Femur (tissue), 1 donor: ENCODE measurements around the gene SGSH.
"Not testable (repeated sequence)": the region's sequence is repeated elsewhere in the genome, so short reads cannot be mapped to it uniquely, and the experiment has no call there.

Experiments used
- DNase-seq: peaks from one replicate; pipeline ENCODE4 v3.0.0-alpha.2; 2017

The SGSH gene

DNA sequence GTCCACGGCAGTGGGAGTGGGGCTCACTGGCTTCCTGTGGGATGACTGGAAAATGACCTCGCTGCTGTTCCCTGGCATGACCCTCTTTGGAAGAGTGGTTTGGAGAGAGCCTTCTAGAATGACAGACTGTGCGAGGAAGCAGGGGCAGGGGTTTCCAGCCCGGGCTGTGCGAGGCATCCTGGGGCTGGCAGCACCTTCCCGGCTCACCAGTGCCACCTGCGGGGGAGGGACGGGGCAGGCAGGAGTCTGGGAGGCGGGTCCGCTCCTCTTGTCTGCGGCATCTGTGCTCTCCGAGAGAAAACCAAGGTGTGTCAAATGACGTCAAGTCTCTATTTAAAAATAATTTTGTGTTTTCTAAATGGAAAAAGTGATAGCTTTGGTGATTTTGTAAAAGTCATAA lies 32.7 kb upstream of the SGSH start:
- no peak for DNase-seq

DNA sequence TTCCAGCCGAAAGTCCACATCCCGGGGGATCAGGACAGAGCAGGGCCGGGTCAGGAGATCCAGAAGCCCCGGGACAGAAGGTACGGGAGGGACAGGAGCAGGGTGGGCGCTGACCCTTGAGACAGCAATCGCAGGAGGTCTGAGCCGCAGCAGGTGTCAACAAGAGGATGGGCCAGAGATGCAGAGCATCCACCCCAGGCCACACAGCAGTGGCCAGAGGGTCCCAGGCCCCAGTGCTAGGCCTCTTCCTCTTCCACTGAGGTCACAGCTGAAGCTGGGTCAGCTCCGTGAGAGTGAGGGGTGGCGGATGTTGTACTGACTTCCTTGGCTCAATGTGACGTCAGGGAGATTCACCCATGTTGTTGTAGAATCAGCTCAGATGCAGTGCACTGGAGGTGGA lies 31.8 kb upstream of the SGSH start:
- no peak for DNase-seq

DNA sequence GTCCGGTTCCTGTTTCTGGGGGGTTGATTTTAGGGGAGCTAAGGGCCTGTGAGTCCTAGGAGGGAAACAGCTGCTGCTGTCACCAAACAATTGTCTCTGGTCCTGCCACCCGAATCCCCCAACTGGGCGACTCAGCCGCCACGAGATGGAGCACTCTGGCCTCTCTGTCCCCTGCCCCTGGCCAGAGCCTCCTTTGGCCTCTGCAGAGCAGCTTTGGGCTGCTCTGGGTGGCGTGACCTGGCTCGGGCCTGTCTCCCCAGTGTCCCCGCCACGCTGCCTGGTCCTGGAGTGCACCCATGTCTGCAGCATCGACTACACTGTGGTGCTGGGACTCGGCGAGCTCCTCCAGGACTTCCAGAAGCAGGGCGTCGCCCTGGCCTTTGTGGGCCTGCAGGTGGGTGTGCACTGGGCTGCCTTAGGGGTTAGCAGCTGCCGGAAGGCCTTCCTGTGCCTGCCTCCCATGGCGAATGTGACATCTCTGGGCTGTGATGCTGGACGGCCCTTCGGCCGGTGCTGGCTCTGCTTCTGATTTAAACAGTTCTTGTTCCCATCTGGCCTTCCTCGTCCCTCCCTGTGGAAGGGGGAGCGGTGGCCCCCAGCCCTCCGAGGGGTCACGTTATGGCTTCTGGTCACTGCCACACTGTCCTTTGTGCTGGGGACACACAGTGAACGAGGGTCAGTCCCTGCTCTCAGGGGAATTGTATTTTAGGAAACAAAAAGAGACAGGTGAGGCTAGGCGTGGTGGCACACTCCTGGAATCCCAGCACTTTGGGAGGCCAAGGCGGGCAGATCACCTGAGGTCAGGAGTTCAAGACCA lies 29.0 kb upstream of the SGSH start:
- DNase-seq = no peak

DNA sequence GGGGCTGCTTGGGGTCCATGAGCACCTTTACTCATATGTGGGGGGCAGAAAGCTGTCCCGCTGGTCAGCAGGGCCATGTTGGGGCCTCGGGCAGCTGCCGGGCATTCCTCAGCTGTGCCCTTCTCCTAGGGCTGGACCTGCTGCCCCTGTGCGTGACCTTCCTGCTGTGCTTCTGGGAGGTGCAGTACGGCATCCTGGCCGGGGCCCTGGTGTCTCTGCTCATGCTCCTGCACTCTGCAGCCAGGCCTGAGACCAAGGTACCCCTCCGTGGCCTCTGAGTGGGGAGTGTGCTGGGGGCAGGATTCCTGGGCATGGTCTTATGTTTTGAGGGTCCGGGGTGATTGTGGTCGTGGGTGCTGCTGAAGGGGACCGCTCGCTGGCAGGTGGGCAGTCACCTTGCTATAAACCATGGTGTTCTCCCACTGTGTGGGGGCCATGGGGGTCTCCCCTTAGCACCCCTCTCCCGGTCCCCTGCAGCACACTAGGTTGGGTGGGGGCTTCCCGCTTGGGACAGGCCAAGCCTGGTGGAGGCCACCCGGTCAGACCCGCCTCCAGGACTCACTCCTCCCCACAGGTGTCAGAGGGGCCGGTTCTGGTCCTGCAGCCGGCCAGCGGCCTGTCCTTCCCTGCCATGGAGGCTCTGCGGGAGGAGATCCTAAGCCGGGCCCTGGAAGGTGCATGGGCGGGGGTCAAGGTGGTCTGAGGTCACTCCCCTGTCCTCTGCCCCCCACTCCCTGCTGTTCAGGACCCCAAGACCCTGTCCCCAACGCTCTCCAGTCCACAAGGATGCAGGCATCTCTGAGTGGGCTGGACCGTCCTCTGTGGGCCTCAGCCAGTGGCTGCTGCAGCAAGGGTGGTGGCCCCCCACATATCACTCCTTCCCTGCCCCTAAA lies 28.1 kb upstream of the SGSH start:
- DNase-seq = no peak

DNA sequence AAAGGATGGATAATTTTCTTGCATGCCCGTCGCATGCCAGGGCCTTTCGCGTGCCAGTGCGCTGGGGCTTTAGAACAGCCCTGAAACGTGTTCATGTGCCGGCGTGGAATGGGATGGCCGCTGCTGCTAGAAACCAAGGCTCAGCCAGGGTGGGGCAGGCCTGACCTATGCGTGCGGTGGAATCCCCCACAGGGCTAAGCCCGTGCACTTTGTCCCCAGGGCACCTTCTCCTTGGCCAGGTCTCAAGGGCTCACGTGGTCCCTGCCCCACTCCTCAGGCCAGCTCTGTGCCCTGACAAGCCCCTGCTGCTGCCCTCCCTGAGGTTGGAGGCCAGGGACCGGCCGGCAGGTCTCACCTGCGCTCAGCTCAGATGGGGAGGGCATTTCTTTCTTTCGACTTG lies 27.4 kb upstream of the SGSH start:
- DNase-seq = no peak

DNA sequence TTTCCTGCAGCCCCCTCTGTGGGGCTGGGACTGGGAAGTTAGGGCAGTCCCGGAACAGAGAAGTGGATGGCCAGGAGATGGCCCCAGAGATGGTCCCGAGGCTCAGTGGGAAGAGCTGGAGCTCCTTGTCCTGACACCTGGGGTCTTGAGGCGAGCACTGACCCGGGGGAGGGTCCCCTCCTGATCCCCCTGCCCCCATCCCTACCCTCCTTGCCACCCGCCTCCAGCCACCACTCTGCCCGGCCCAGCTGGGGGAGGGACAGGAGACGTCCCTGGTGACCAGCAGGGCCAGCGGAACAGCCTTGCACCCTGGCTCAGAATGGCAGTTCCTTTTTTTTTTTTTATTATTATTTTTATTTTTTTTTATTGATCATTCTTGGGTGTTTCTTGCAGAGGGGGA lies 26.6 kb upstream of the SGSH start:
- DNase-seq = no peak

DNA sequence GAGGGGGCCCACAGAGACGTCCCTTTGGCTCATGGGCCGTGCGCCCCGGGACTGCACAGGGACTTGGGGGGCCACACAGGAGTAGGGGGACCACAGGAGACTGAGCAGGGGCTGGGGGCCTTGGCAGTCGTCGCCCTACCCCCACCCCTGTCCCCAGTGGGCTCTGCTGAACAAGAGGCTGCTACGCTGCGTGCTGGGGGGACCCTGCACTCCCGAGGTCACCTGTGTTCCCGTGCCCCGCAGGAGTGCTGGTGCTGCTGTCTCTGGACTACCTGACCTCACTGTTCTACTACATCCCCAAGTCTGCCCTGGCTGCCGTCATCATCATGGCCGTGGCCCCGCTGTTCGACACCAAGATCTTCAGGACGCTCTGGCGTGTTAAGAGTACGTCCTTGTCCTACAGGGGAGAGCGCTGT lies 26.1 kb upstream of the SGSH start:
- no peak for DNase-seq

DNA sequence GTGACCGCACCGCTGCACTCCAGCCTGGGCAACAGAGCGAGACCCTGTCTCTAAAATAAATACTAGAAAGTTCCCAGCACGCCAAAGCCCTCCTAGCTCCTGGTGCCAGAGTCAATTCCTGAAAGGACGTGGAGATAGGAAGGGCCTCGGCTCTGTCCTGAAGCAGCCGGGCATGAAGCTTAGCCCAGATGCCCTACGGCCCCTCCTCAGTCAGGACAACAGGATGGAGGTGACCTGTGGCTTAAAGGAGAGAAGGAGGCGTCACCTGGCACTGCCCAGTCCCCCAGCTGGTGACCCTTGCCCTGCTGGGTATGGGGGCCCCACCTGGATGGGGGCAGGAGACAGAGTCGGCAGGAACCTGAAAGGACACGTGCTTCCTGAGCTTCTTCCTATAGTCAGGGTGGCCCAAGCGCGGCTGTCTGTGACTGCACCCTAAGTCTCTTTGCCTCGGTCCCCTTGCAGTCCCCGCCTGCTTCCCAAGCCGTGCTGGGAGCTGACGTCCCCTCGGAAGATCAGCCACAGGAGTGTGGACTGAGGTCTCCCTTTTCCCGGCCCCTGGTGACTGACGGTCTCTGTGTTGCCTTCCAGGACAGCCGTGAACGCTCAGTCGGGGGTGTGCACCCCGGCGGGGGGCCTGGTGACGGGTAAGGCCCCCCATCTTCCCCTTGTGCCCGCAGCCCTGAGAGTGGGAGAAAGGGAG lies 25.6 kb upstream of the SGSH start:
- no peak for DNase-seq

DNA sequence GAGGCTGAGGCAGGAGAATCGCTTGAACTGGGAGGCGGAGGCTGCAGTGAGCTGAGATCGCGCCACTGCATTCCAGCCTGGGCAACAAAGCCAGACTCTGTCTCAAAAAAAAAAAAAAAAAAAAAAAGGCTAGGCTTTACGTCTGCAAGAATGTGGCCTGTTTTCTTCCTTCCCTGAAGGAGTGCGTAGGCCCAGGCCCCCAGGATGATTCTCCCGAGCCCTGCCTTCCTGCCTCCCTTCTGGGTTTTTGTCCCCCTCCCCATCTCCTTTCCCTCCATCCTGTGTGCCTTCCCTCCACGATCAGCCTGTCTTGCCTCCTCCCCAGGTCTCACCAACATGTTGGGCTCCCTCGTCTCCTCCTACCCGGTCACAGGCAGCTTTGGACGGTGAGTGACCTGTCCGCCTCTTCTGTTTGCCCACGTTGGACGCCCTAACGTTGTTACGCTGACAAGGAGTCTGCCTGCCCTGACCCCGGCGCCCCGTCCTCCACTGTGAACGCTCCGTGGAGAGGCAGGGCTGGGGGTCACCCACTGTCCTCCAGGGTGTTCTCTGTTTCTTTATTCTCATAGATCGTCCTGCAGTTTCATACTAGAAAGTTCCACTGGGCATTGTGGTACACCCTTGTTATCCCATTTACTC lies 24.9 kb upstream of the SGSH start:
- DNase-seq = no peak

DNA sequence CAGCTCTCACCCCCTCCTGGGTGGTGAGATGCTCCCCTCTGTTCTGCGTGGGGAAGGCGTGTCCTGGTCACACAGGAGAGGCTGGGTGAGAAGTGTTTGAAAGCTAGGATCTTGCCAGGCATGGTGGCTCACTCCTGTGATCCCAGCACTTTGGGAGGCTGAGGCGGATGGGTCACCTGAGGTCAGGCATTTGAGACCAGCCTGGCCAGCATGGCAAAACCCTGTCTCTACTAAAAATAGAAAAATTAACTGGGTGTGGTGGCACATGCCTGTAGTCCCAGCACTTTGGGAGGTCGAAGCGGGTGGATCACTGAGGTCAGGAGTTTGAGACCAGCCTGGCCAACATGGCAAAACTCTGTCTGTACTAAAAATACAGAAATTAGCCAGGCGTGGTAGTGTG lies 24.3 kb upstream of the SGSH start:
- not testable (repeated sequence) for DNase-seq

DNA sequence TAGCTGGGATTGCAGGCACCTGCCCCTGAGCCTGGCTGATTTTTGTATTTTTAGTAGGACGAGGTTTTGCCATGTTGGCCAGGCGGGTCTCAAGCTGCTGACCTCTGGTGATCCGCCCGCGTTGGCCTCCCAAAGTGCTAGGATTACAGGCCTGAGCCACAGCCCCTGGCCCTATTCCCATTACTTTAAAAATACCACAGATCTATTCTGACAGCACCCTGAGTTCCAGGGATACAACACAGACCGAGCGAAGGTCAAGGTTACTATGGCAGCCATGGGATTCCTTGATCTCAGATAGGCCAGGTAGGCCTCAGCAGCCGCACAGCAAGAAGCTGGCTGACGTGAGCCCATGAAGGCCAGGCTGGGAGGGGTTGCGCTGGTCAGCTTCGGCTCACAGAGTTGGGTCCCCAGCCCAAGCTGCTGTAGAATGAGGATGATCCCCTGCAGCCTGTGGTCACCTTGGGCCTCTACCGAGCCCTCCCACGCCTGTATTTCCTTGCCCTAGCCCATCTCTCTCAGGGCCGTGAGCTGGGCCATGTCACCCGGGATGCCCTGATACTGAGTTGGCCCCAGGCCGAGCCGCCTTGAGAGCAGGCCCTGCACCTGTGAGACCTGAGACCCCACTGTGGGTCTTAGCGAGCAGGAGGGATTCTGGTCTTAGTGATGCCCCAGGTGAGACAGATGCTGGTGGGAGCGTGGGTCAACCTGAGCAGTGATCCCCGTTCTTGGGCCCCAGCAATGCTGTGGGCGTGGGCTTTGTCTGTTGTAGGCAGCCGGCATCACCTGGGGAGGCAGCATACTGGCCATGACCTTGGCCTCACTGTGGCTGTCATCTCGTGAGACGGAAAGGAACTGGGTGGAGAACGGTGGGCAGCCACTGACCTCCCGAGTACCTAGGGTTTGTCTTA lies 23.6 kb upstream of the SGSH start:
- no peak for DNase-seq

DNA sequence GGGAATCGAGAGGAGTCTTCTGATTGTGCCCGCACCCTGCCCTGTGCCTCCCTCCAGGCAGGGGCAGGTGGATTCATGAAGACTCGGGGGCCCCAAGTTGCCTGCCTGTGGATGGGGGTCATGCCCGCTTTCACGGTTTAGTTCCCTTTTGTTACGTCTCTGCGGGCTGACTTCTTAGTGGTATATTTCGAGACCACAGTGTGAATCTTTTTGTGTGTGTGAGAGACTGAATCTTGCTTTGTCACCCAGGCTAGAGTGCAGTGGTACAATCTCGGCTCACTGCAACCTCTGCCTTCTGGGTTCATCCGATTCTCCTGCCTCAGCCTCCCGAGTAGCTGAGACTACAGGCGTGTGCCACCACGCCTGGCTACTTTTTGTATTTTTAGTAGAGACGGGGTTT lies 22.4 kb upstream of the SGSH start:
- no peak for DNase-seq

DNA sequence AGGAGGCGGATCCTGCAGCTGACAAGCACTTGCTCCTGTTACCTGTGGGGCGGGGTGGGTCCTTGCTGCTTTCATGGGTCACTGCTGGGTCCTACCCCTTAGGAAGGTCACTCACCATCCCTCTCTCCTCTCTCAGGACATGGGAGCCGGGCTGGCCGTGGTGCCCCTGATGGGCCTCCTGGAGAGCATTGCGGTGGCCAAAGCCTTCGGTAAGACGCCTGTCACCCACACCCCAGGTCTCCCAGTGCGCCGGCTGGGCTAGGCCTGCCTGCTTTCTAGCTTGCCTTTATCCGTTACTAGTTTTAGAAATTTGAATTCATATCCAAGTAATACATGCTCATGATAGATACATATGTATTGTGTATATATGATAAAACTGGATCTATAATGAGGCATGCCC lies 17.3 kb upstream of the SGSH start:
- DNase-seq = no peak

DNA sequence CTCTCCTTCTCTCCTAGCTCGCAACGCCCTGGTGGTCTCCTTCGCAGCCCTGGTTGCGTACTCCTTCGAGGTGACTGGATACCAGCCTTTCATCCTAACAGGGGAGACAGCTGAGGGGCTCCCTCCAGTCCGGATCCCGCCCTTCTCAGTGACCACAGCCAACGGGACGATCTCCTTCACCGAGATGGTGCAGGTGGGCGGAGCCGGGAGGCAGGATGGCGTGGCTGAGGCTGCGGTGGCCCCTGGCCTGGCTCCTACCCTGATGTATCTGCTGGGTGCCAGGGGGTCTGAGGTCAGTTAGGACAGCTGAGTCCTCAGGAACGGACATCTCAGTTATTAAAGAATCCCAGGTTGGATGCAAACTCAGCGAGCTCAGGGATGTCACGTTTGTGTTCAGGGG lies 16.8 kb upstream of the SGSH start:
- DNase-seq = no peak

DNA sequence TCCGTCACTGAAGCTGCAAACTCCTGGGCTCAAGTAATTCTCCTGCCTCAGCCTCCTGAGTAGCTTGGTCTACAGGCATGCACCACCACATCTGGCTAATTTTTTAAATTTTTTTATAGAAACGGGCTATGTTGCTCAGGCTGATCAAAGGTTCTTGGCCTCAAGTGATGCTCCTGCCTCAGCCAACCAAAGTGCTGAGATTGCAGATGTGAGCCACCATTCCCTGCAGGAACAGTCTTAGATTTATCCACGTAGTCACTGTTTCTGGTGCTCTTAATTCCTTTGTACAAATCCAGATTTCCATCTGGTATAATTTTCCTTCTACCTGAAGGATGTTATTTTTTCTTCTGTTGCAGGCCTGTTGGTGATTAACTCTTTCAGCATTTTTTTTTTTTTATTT lies 13.1 kb upstream of the SGSH start:
- DNase-seq = no peak

DNA sequence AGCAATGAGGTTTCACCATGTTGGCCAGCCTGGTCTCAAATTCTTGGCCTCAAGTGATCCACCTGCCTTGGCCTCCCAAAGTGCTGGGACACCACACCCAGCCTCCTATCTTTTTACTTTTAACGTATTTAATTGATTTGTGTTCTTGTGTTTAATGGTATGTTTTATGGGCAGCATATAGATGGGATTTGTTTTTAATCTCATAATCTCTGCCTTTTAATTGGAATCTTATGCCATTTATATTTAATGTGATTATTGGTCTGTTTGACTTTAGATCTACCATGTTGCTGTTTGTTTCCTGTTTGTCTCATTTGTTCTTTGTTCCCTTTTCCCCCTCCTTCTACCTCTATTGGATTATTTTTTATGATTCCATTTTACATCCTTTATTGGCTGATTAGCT lies 12.3 kb upstream of the SGSH start:
- DNase-seq = no peak

DNA sequence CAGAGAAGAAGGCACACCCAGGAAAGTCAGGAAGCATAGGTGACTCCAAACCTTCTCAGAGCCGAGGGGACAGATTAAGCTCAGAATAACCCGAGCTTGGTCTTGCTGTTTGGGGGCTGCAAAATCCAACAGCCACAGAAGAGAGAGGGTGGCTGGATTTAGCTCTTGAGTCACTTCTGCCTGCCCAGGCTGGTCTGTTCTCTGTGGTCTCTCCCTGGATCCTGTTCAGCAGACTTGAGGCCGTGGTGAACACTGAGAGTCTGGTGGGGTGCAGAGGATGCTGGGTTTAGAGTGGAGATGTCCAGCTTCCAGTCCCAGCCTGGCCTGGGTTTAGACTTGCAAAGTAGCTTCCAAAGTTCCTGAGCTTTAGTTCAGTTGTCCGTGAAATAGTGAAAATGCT lies 8.9 kb upstream of the SGSH start:
- no peak for DNase-seq

DNA sequence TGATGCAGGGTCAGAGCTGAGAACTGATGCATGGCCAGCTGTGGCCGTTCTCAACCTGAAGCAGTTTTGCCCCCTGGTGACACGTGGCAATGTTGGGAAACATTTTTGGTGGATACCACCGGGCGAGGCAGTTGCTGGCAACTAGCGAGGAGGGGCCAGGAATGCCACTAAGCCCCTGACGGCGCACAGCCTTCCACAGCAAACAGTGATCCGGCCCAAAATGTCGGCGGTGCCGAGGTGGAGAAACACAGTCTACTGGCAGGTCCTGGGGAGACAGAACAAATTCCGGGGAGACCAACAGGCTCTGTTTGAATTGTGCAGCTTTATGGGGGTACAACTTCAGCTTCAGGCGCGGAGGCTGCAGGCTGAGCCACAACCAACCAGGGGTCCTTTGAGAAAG lies 8.3 kb upstream of the SGSH start:
- no peak for DNase-seq

DNA sequence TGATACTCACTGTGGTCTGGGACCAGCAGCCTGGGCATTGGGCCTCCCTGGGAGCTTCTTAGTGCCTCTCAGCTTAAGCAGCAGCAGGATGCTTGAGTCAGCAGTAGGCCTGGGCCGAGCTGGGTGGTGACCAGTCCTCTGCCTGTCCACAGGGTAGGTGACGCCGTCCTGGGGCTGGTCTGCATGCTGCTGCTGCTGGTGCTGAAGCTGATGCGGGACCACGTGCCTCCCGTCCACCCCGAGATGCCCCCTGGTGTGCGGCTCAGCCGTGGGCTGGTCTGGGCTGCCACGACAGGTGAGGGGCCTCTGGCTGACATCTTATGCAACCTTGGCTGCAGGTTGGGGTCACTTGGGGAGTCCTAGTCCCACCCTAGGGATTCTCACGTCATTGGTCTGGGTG lies 7.5 kb upstream of the SGSH start:
- no peak for DNase-seq

DNA sequence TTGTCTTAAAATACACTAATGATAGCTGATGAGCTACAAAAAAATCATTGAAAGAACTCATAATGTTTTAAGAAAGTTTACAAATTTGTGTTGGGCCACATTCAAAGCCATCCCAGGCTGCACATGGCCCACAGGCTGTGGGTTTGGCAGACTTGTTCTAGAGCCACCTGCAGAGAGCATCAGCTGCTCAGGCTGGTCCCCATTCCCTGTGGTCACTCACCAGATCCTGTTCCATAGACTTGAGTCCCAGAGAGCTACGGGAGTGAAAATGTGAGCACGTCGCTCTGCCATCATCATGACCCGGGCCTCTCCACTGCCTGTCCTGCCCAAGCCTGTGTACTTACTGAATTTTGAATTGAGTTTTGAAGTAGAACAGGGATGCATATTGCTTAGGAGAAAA lies 7.0 kb upstream of the SGSH start:
- no peak for DNase-seq

DNA sequence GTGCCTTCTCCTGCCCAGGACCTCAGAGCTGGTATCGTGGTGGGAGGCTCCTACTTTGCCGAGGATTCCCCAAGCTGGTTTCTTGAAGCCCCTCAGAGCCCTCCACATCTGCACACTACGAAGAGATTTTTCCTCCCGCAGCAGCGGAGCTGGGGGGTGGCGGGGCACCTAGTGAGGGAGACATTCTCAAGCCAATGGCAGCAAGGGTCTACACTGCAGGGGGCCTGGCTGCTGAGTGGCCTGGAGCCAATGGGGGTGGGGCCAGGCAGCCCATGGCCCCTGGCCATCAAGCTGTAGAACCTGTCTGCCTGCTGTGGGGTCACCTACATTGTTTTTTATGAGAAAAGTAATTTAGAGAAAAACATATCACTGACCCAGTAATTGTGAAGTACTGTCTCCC lies 5.1 kb upstream of the SGSH start:
- DNase-seq = no peak

DNA sequence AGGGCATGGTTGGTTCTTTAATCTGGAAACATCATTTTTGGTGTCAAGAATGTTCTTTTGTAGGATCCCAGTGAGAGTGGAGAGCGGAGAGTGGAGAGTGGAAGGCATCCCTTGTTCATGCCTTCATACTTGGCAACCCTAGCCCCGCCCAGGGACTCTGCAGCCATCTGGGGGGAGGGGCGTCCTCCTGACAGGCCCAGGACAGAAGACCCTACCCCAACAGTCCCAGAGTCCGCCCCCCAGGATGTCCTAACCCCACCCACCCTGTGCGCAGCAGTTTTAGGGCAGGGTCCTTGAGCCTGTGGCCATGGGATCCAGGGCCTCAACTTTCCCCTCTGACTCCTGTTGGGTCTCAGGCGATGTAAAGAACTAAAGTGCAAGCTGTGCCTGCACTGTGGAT lies 4.5 kb upstream of the SGSH start:
- DNase-seq = no peak
